GM12878 (cell line): ENCODE results near the gene MUC5B. TPM values are rescaled to one million over a fixed set of nuclear protein-coding genes. Genes with fewer than 3 reads are reported as not detected.

Experiments used
- ATF2 ChIP-seq: IDR thresholded peaks from 2 replicates; pipeline ENCODE4 v1.6.1; 2012; ENCODE audit warnings: low read length, inconsistent platforms
- BCL3 ChIP-seq: IDR thresholded peaks from 2 replicates; pipeline ENCODE4 v1.6.1; 2011; ENCODE audit warnings: borderline replicate concordance, low read depth, mild to moderate bottlenecking, moderate library complexity, low read length; ENCODE audit not compliant: insufficient read depth, poor library complexity, severe bottlenecking
- SUZ12 ChIP-seq: fragments of 200-600 bp; sonication (generic); IDR thresholded peaks from one replicate; pipeline ENCODE4 v1.6.1; 2018; ENCODE audit warnings: antibody characterized with exemption, mild to moderate bottlenecking; ENCODE audit not compliant: unreplicated experiment
- ZBTB4 ChIP-seq: fragments of 450-650 bp; formaldehyde crosslinking; IDR thresholded peaks from 2 replicates; pipeline ENCODE4 v1.4.0; 2022; ENCODE audit warnings: mild to moderate bottlenecking, moderate library complexity
- polyA plus RNA-seq, 11 experiments: library from polyadenylated mRNA; depleted of rRNA in 4 of 11; unstranded in 6 of 11; stranded (reverse) in 5 of 11; fragments of >200 nt; fragmentation: Nextera tagmentation in 4 of 11; fragmentation: Illumina TruSeq in 1 of 11; extraction: Ambion mirVana in 4 of 11; extraction: Trizol in 1 of 11; gene quantifications; 1 replicate in 1 of 11; 2 replicates in 10 of 11; pipeline versions ENCODE4 v1.2.1 to v1.2.3, GENCODE V29; 2011 to 2016; ENCODE audit warnings: inconsistent platforms in 2 of 11, missing spikeins in 2 of 11, low read depth in 1 of 11
- total RNA-seq, 4 experiments: library from RNA; depleted of rRNA in 3 of 4; stranded (reverse); fragments of >200 nt in 3 of 4; fragmentation: Illumina TruSeq in 1 of 4; extraction: Trizol in 1 of 4; gene quantifications; 2 replicates each; pipeline versions ENCODE4 v1.2.1 to v1.2.3, GENCODE V29; 2013 to 2021

The MUC5B gene
- total and polyA plus RNA-seq, 10 of the 15 experiments (the other 5 are each of a cell fraction or from before 2014, with no cell fraction given): 1.5 TPM; not detected in 9

GRCh38 chr11:1204381-1205101 lies 18.3 kb upstream of the MUC5B start (continued):
- no peak for TF ChIP-seq BCL3
- TF ChIP-seq ZBTB4: no peak
- TF ChIP-seq SUZ12: no peak
- no peak for TF ChIP-seq ATF2
